Measurements from ENCODE around the gene FGD3.

DNA sequence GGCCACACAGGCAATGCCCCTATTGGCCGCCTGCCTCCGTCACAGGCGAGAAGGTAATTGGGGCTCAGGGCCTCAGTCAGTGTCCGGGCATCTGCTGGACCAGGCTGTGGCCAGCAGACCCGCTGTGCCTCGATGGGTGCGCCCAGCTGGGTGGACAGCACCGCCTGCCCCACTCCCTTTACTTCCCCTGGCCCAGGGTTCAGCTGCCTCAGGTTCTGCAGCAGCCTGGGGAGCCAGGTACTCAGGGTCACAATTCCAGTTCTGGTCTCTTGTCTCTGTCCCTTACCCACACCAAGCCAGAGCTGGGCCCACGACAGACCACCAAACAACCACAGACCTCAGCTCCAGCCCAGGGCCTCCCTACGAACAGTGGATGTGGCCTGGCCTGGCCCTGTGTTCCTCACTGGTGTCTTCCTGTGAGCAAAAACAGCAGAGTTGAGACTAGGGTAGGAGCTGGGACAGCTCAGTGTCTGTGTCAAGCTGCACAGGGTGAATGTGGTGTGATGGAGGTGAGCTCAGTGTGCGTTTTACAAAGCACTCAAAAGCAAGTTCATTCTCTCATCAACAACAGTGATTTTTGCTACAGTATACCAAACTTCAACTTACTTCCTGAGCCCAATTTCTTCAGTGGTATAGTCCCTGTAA, 77.8 kb downstream of the FGD3 start:
- TF ChIP-seq, protein P1, sequence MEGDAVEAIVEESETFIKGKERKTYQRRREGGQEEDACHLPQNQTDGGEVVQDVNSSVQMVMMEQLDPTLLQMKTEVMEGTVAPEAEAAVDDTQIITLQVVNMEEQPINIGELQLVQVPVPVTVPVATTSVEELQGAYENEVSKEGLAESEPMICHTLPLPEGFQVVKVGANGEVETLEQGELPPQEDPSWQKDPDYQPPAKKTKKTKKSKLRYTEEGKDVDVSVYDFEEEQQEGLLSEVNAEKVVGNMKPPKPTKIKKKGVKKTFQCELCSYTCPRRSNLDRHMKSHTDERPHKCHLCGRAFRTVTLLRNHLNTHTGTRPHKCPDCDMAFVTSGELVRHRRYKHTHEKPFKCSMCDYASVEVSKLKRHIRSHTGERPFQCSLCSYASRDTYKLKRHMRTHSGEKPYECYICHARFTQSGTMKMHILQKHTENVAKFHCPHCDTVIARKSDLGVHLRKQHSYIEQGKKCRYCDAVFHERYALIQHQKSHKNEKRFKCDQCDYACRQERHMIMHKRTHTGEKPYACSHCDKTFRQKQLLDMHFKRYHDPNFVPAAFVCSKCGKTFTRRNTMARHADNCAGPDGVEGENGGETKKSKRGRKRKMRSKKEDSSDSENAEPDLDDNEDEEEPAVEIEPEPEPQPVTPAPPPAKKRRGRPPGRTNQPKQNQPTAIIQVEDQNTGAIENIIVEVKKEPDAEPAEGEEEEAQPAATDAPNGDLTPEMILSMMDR (IDR thresholded peaks at IDR 0.05) = no peak
- no peak for TF ChIP-seq POLR2AphosphoS5 (IDR thresholded peaks at IDR 0.05)
